Astrocyte (in vitro differentiated cells and primary cell): ENCODE results near the gene USP30. TPM values are rescaled to one million over a fixed set of nuclear protein-coding genes. Genes with fewer than 3 reads are reported as not detected.

Source experiments
- DNase-seq: peaks from one replicate; pipeline ENCODE4 v3.0.0-alpha.2; 2010; ENCODE audit warnings: low read depth
- FAIRE-seq: peaks from 2 replicates; lab custom pipeline; 2011; peaks lifted over from hg19 to GRCh38; lab: Jason Lieb, UNC
- H2AFZ ChIP-seq: 2 replicates; pipeline ENCODE4 v1.6.0; 2012; ENCODE audit warnings: low read depth, low read length, inconsistent platforms
- H3K27ac ChIP-seq: 2 replicates; pipeline ENCODE4 v1.5.1; 2011; ENCODE audit warnings: low read depth, low read length, inconsistent platforms
- H3K27me3 ChIP-seq: 2 replicates; pipeline ENCODE4 v1.6.0; 2011; ENCODE audit warnings: low read length, inconsistent platforms; ENCODE audit not compliant: insufficient read depth
- H3K36me3 ChIP-seq: 2 replicates; pipeline ENCODE4 v1.5.1; 2011; ENCODE audit warnings: low read length, inconsistent platforms; ENCODE audit not compliant: insufficient read depth
- H3K4me1 ChIP-seq: 2 replicates; pipeline ENCODE4 v1.5.1; 2011; ENCODE audit warnings: low read length, inconsistent platforms; ENCODE audit not compliant: insufficient read depth
- H3K4me2 ChIP-seq: 2 replicates; pipeline ENCODE4 v1.6.0; 2012; ENCODE audit warnings: low read length, inconsistent platforms
- H3K4me3 ChIP-seq: 2 replicates; pipeline ENCODE4 v1.5.1; 2011; ENCODE audit warnings: low read depth, mild to moderate bottlenecking, low read length, inconsistent platforms; ENCODE audit not compliant: insufficient read depth
- H3K79me2 ChIP-seq: 2 replicates; pipeline ENCODE4 v1.6.0; 2012; ENCODE audit warnings: mild to moderate bottlenecking, low read length, inconsistent platforms; ENCODE audit not compliant: insufficient read depth
- H3K9ac ChIP-seq: 2 replicates; pipeline ENCODE4 v1.6.0; 2012; ENCODE audit warnings: mild to moderate bottlenecking, low read length, inconsistent platforms
- H3K9me3 ChIP-seq: 2 replicates; pipeline ENCODE4 v1.5.1; 2012; ENCODE audit warnings: low read depth, mild to moderate bottlenecking, low read length, inconsistent platforms; ENCODE audit not compliant: insufficient read depth
- H4K20me1 ChIP-seq: 2 replicates; pipeline ENCODE4 v1.6.0; 2012; ENCODE audit warnings: low read length, inconsistent platforms; ENCODE audit not compliant: insufficient read depth
- H3K27ac Mint-ChIP-seq: one replicate; pipeline ENCODE4 v1.8.0; 2021; ENCODE audit warnings: mild to moderate bottlenecking, mixed read lengths; ENCODE audit not compliant: unreplicated experiment
- H3K27me3 Mint-ChIP-seq: one replicate; pipeline ENCODE4 v1.8.0; 2021; ENCODE audit warnings: low read depth, mixed read lengths; ENCODE audit not compliant: unreplicated experiment
- H3K36me3 Mint-ChIP-seq: one replicate; pipeline ENCODE4 v1.8.0; 2021; ENCODE audit warnings: low read depth, mixed read lengths; ENCODE audit not compliant: unreplicated experiment
- H3K4me1 Mint-ChIP-seq: one replicate; pipeline ENCODE4 v1.8.0; 2021; ENCODE audit warnings: low read depth, mixed read lengths; ENCODE audit not compliant: unreplicated experiment
- H3K4me3 Mint-ChIP-seq: one replicate; pipeline ENCODE4 v1.8.0; 2021; ENCODE audit warnings: mild to moderate bottlenecking, moderate library complexity, mixed read lengths; ENCODE audit not compliant: unreplicated experiment
- H3K9me3 Mint-ChIP-seq: one replicate; pipeline ENCODE4 v1.8.0; 2021; ENCODE audit warnings: mild to moderate bottlenecking, mixed read lengths; ENCODE audit not compliant: unreplicated experiment
- CTCF ChIP-seq: IDR thresholded peaks from 2 replicates; pipeline ENCODE4 v1.5.1; 2011; ENCODE audit warnings: low read depth, mild to moderate bottlenecking, inconsistent platforms, low read length, moderate library complexity; ENCODE audit not compliant: insufficient read depth
- EZH2 ChIP-seq: IDR thresholded peaks from 2 replicates; pipeline ENCODE4 v1.6.1; 2012; ENCODE audit warnings: mild to moderate bottlenecking, low read length, inconsistent platforms; ENCODE audit not compliant: insufficient read depth
- total RNA-seq: library from RNA; stranded (reverse); gene quantifications from 2 replicates; pipeline ENCODE4 v1.2.1, GENCODE V29; 2021

The USP30 gene
- total RNA-seq, 1 donor from 2014 or later = 12.1 TPM

GRCh38 chr12:109009766-109010165 lies 42.6 kb upstream of the USP30 start:
- TF ChIP-seq CTCF = no peak
- no peak for TF ChIP-seq EZH2
- no peaks in the 10 kb centered on the region for H3K4me1 ChIP-seq
- peaks cover 19% of the 10 kb centered on the region for H3K27me3 Mint-ChIP-seq
- no peak overlapping the region for H3K4me2 ChIP-seq
- H3K9ac ChIP-seq = no peak overlapping the region
- H3K79me2 ChIP-seq = no peaks in the 10 kb centered on the region
- H3K4me3 Mint-ChIP-seq = no peak overlapping the region
- H4K20me1 ChIP-seq = no peaks in the 10 kb centered on the region
- H3K36me3 Mint-ChIP-seq = no peaks in the 10 kb centered on the region
- H3K4me1 Mint-ChIP-seq = no peaks in the 10 kb centered on the region
- no peak for FAIRE-seq
- H3K27ac Mint-ChIP-seq = no peak overlapping the region
- peaks cover 2% of the 10 kb centered on the region for H3K9me3 Mint-ChIP-seq
- no peak overlapping the region for H3K4me3 ChIP-seq
- no peak for DNase-seq
- no peak overlapping the region for H3K27ac ChIP-seq
- no peaks in the 10 kb centered on the region for H3K9me3 ChIP-seq
- no peak overlapping the region for H2AFZ ChIP-seq
- no peaks in the 10 kb centered on the region for H3K36me3 ChIP-seq
- peaks cover 6% of the 10 kb centered on the region for H3K27me3 ChIP-seq

GRCh38 chr12:109010259-109010658 lies 42.1 kb upstream of the USP30 start:
- H3K27me3 Mint-ChIP-seq = peaks cover 22% of the 10 kb centered on the region
- H3K9me3 ChIP-seq = no peaks in the 10 kb centered on the region
- no peak for TF ChIP-seq EZH2
- TF ChIP-seq CTCF = no peak
- H2AFZ ChIP-seq = no peak overlapping the region
- no peak overlapping the region for H3K27ac Mint-ChIP-seq
- no peak overlapping the region for H3K4me2 ChIP-seq
- H3K4me3 ChIP-seq = no peak overlapping the region
- peaks cover 6% of the 10 kb centered on the region for H3K27me3 ChIP-seq
- no peaks in the 10 kb centered on the region for H3K79me2 ChIP-seq
- no peak overlapping the region for H3K9ac ChIP-seq
- no peak overlapping the region for H3K27ac ChIP-seq
- no peaks in the 10 kb centered on the region for H3K4me1 Mint-ChIP-seq
- DNase-seq (no peak), FAIRE-seq (no peak)
- H3K9me3 Mint-ChIP-seq = peaks cover 2% of the 10 kb centered on the region
- no peak overlapping the region for H3K4me3 Mint-ChIP-seq
- no peaks in the 10 kb centered on the region for H4K20me1 ChIP-seq
- no peaks in the 10 kb centered on the region for H3K36me3 ChIP-seq
- H3K4me1 ChIP-seq = no peaks in the 10 kb centered on the region
- H3K36me3 Mint-ChIP-seq = no peaks in the 10 kb centered on the region

GRCh38 chr12:109014984-109015765 lies 37.2 kb upstream of the USP30 start:
- no peaks in the 10 kb centered on the region for H3K4me1 ChIP-seq
- FAIRE-seq (no peak), DNase-seq (no peak)
- no peak overlapping the region for H3K4me3 ChIP-seq
- H4K20me1 ChIP-seq = no peaks in the 10 kb centered on the region
- H3K9me3 ChIP-seq = no peaks in the 10 kb centered on the region
- no peaks in the 10 kb centered on the region for H3K79me2 ChIP-seq
- Mint-ChIP-seq H3K4me3 (no peak overlapping the region), H3K36me3 (no peaks in the 10 kb centered on the region), H3K4me1 (no peaks in the 10 kb centered on the region), H3K27ac (no peak overlapping the region), H3K9me3 (no peaks in the 10 kb centered on the region), H3K27me3 (peaks cover 7% of the 10 kb centered on the region)
- H2AFZ ChIP-seq = no peak overlapping the region
- no peak overlapping the region for H3K27ac ChIP-seq
- H3K27me3 ChIP-seq = peaks cover 4% of the 10 kb centered on the region
- no peaks in the 10 kb centered on the region for H3K36me3 ChIP-seq
- TF ChIP-seq CTCF (no peak), EZH2 (no peak)
- H3K4me2 ChIP-seq = no peak overlapping the region
- H3K9ac ChIP-seq = no peak overlapping the region
